Right lobe of liver (tissue), 4 donors: ENCODE data around the gene TRIP12.

Experiments
- POLR2A ChIP-seq: fragments of 450-650 bp; IDR thresholded peaks from one replicate; pipeline ENCODE4 v1.6.1; 2017; ENCODE audit warnings: antibody characterized with exemption, mild to moderate bottlenecking
- TF ChIP-seq, protein P1 (sequence below), 4 donors: fragments of 200-600 bp in 3 of 4; fragments of 450-650 bp in 1 of 4; IDR thresholded peaks; one replicate each; pipeline versions ENCODE4 v1.5.1 to v1.8.0; 2016 to 2022; ENCODE audit warnings: antibody characterized with exemption in 4 of 4, mild to moderate bottlenecking in 2 of 4
- donor health status: DM: no; HTN: no; CAD: no.
- donor health status: DM: no; HTN: no; CAD: no.
- donor health status: DM: no; HTN: yes; CAD: no.

GRCh38 chr2:229896857-229897256 is 25.0 kb downstream of the TRIP12 start:
- TF ChIP-seq, protein P1, sequence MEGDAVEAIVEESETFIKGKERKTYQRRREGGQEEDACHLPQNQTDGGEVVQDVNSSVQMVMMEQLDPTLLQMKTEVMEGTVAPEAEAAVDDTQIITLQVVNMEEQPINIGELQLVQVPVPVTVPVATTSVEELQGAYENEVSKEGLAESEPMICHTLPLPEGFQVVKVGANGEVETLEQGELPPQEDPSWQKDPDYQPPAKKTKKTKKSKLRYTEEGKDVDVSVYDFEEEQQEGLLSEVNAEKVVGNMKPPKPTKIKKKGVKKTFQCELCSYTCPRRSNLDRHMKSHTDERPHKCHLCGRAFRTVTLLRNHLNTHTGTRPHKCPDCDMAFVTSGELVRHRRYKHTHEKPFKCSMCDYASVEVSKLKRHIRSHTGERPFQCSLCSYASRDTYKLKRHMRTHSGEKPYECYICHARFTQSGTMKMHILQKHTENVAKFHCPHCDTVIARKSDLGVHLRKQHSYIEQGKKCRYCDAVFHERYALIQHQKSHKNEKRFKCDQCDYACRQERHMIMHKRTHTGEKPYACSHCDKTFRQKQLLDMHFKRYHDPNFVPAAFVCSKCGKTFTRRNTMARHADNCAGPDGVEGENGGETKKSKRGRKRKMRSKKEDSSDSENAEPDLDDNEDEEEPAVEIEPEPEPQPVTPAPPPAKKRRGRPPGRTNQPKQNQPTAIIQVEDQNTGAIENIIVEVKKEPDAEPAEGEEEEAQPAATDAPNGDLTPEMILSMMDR (IDR thresholded peaks at IDR 0.05): no peak
- no peak for TF ChIP-seq POLR2A
